K562 (cell line): Measurements from ENCODE around the gene SPHK1. TPM values are rescaled to one million over a fixed set of nuclear protein-coding genes. Genes with fewer than 3 reads are reported as not detected.

Experiments used
- AFF4 ChIP-seq: sonication (generic); formaldehyde crosslinking; IDR thresholded peaks from 2 replicates; pipeline ENCODE4 v1.8.0; 2023; ENCODE audit warnings: mild to moderate bottlenecking, missing genetic modification reagents
- BRD9 ChIP-seq: fragments of 450-650 bp; IDR thresholded peaks from 2 replicates; pipeline ENCODE4 v1.6.1; 2018; ENCODE audit warnings: low read depth; ENCODE audit not compliant: partially characterized antibody
- EGR1 ChIP-seq: fragments of 450-650 bp; conservative IDR thresholded peaks from 2 replicates; pipeline ENCODE4 v1.6.1; 2017; ENCODE audit warnings: mild to moderate bottlenecking
- GTF2B ChIP-seq: IDR thresholded peaks from 2 replicates; pipeline ENCODE4 v1.6.1; 2011; ENCODE audit not compliant: insufficient read length; ENCODE audit errors: extremely low read depth
- GTF2E2 ChIP-seq: fragments of 200-800 bp; sonication (Bioruptor generic); IDR thresholded peaks from 2 replicates; pipeline ENCODE4 v1.6.1; 2016; ENCODE audit warnings: missing genetic modification characterization, missing compliant biosample characterization
- RUNX1 ChIP-seq: sonication (generic); IDR thresholded peaks from 2 replicates; pipeline ENCODE4 v1.6.1; 2016; ENCODE audit warnings: antibody characterized with exemption, low read depth
- SP2 ChIP-seq: IDR thresholded peaks from 2 replicates; pipeline ENCODE4 v1.6.1; 2011; ENCODE audit warnings: mild to moderate bottlenecking, low read depth, low read length, moderate library complexity; ENCODE audit not compliant: poor library complexity, severe bottlenecking; ENCODE audit errors: extremely low read depth
- TOE1 ChIP-seq, 2 experiments: fragments of 450-650 bp in 1 of 2; sonication (generic) in 1 of 2; formaldehyde crosslinking in 1 of 2; IDR thresholded peaks; 2 replicates each; pipeline versions ENCODE4 v1.7.1 to v1.8.0; 2016 to 2022; ENCODE audit warnings: borderline replicate concordance in 2 of 2, mild to moderate bottlenecking in 2 of 2, antibody characterized with exemption in 1 of 2, inconsistent platforms in 1 of 2, low read depth in 1 of 2, missing genetic modification reagents in 1 of 2, moderate library complexity in 1 of 2
- TSC22D4 ChIP-seq: fragments of 450-650 bp; IDR thresholded peaks from 2 replicates; pipeline ENCODE4 v1.6.1; 2016; ENCODE audit warnings: missing genetic modification characterization, missing biosample characterization, control low read depth
- U2AF1 ChIP-seq: fragments of 200-400 bp; formaldehyde crosslinking; optimal IDR thresholded peaks from 2 replicates; pipeline ENCODE3; 2017; ENCODE audit warnings: mild to moderate bottlenecking, low read depth, low read length, moderate library complexity
- ZBTB7A ChIP-seq: IDR thresholded peaks from 2 replicates; pipeline ENCODE4 v1.6.1; 2011; ENCODE audit warnings: low read depth, mild to moderate bottlenecking, low read length, moderate library complexity, borderline replicate concordance; ENCODE audit not compliant: control insufficient read depth
- ZNF143 ChIP-seq: sonication (generic); formaldehyde crosslinking; IDR thresholded peaks from 2 replicates; pipeline ENCODE4 v1.9.0; 2022; ENCODE audit warnings: mild to moderate bottlenecking, missing genetic modification reagents
- ZNF609 ChIP-seq: sonication (generic); formaldehyde crosslinking; IDR thresholded peaks from 2 replicates; pipeline ENCODE4 v1.8.1; 2023; ENCODE audit warnings: missing genetic modification reagents, mild to moderate bottlenecking, borderline replicate concordance
- polyA plus RNA-seq, 8 experiments: library from polyadenylated mRNA; depleted of rRNA in 4 of 8; stranded (reverse) in 5 of 8; unstranded in 3 of 8; fragments of >200 nt; fragmentation: Nextera tagmentation in 2 of 8; fragmentation: Illumina TruSeq in 1 of 8; extraction: Ambion mirVana in 2 of 8; extraction: Trizol in 1 of 8; gene quantifications; 2 replicates each; pipeline versions ENCODE4 v1.2.1 to v1.2.3, GENCODE V29; 2011 to 2014; ENCODE audit warnings: inconsistent platforms in 1 of 8, missing spikeins in 1 of 8
- total RNA-seq, 7 experiments: library from RNA; depleted of rRNA in 6 of 7; stranded (reverse); fragments of >200 nt in 6 of 7; fragmentation: Illumina TruSeq in 2 of 7; extraction: Trizol in 2 of 7; gene quantifications; 2 replicates each; pipeline versions ENCODE4 v1.2.1 to v1.2.3, GENCODE V29; 2011 to 2021; ENCODE audit warnings: low replicate concordance in 1 of 7

SPHK1 gene
- total and polyA plus RNA-seq, 9 of the 15 experiments (the other 6 are each of a cell fraction or from before 2014, with no cell fraction given) = 0.21 to 60.3 (median 14.5) TPM

GRCh38 chr17:76384987-76385891 lies 830 bp downstream of the SPHK1 start (continued):
- TF ChIP-seq ZNF143 (peak; percentile 39; the same call in 1 of the 2 replicates), RUNX1 (peak; percentile 59; the same call in 1 of the 2 replicates), EGR1 (peak; percentile 51), SP2 (no peak), TSC22D4 (no peak), U2AF1 (peak; percentile 79), BRD9 (no peak), TOE1 (IDR thresholded peaks at IDR 0.05; ENCODE audit: borderline replicate concordance) (0 out of 2 replicates have a peak, but pooled peaks have one; percentile 17), TOE1 (CRISPR knock-in tag; IDR thresholded peaks at IDR 0.05; ENCODE audit: borderline replicate concordance, low read depth) (no peak), ZNF609 (peak; percentile 8; the same call in 1 of the 2 replicates), GTF2B (no peak), GTF2E2 (tag) (no peak), ZBTB7A (peak; percentile 77; the same call in 1 of the 2 replicates), AFF4 (CRISPR knock-in tag) (0 out of 2 replicates have a peak, but pooled peaks have one; percentile 62)
